Left lung (tissue), 10 donors: ENCODE results near the gene CDC45. TPM values are rescaled to one million over a fixed set of nuclear protein-coding genes. Genes with fewer than 3 reads are reported as not detected.

ENCODE experiments used
- ATAC-seq: fragments of 200-7000 bp; cut with Tn5 transposase; one replicate; pipeline ENCODE4 v1.9.1; 2020; ENCODE audit warnings: moderate library complexity
- DNase-seq, 4 donors: peaks; one replicate each; pipeline ENCODE4 v3.0.0-alpha.2; 2013 to 2020
- H3K27ac ChIP-seq, 2 donors: fragments of 200-600 bp; sonication (generic) in 1 of 2; one replicate each; pipeline versions ENCODE4 v1.5.0 to v1.8.0; 2020 to 2021
- H3K27me3 ChIP-seq, 2 donors: fragments of 200-600 bp; sonication (generic) in 1 of 2; one replicate each; pipeline versions ENCODE4 v1.5.0 to v1.8.0; 2020 to 2021
- H3K36me3 ChIP-seq, 2 donors: fragments of 200-600 bp; sonication (generic) in 1 of 2; one replicate each; pipeline versions ENCODE4 v1.5.0 to v1.8.0; 2020 to 2021
- H3K4me1 ChIP-seq, 2 donors: fragments of 200-600 bp; one replicate each; pipeline ENCODE4 v1.8.0; 2021
- H3K4me3 ChIP-seq, 2 donors: fragments of 200-600 bp; sonication (generic) in 1 of 2; one replicate each; pipeline versions ENCODE4 v1.5.0 to v1.8.0; 2020 to 2021; ENCODE audit warnings: mild to moderate bottlenecking in 1 of 2
- H3K9me3 ChIP-seq, 2 donors: fragments of 200-600 bp; sonication (generic) in 1 of 2; one replicate each; pipeline versions ENCODE4 v1.5.0 to v1.8.0; 2020 to 2021
- CTCF ChIP-seq, 2 donors: fragments of 200-600 bp; sonication (generic) in 1 of 2; IDR thresholded peaks; one replicate each; pipeline versions ENCODE4 v1.5.0 to v1.8.0; 2021; ENCODE audit warnings: antibody characterized with exemption in 2 of 2
- intact Hi-C, 2 donors: fragments of 100-400 bp; cut with DNase I; formaldehyde crosslinking; loops; one replicate each; pipeline versions ENCODE4 v1.11.2 to v1.14.2; 2022
- polyA plus RNA-seq, 6 donors: library from polyadenylated mRNA; unstranded; fragments of 120-200 nt; gene quantifications; one replicate each; pipeline ENCODE4 v1.2.1, GENCODE V29; 2013; ENCODE audit not compliant: insufficient read length in 6 of 6
- total RNA-seq, 2 donors: library from RNA; stranded (reverse); fragmentation: NEBNext Ultra II Directional; extraction: Animal tissue kit (Norgen Biotek cat#: 25700); gene quantifications; one replicate each; pipeline ENCODE4 v1.2.1, GENCODE V29; 2021
- donor health status: DM: no; HTN: yes; CAD: no.
- donor health status: DM: no; HTN: no; CAD: no.

CDC45 gene
- total and polyA plus RNA-seq, 8 donors: 6.5 to 23.2 (median 16.2) TPM

GRCh38 chr22:19516378-19517170, 36.9 kb downstream of the CDC45 start:
- no peak for ATAC-seq
- Histone ChIP-seq H3K27ac (no peak overlapping the region), H3K4me1 (no peaks in the 10 kb centered on the region), H3K4me3 (no peak overlapping the region), H3K36me3 (peaks cover 0 to 23% of the 10 kb centered on the region in 2 donors), H3K27me3 (no peaks in the 10 kb centered on the region), H3K9me3 (peaks cover 0 to 11% of the 10 kb centered on the region in 2 donors)
- intact Hi-C loops: no loop called here
- no peak for TF ChIP-seq CTCF (IDR thresholded peaks at IDR 0.05)
- DNase-seq: no peak

GRCh38 chr22:19517171-19517500, 37.4 kb downstream of the CDC45 start:
- H3K4me3 ChIP-seq: no peak overlapping the region
- intact Hi-C loops: no loop called here
- no peak for ATAC-seq

GRCh38 chr22:19517919-19518611, 38.3 kb downstream of the CDC45 start:
- peaks cover 5 to 12% of the 10 kb centered on the region in 2 donors for H3K27me3 ChIP-seq
- no peak overlapping the region for H3K4me3 ChIP-seq
- TF ChIP-seq CTCF (IDR thresholded peaks at IDR 0.05): no peak
- DNase-seq: no peak
- peaks cover 0 to 23% of the 10 kb centered on the region in 2 donors for H3K36me3 ChIP-seq
- H3K27ac ChIP-seq: no peak overlapping the region
- H3K4me1 ChIP-seq: peaks cover 0 to 5% of the 10 kb centered on the region in 2 donors
- peaks cover 0 to 11% of the 10 kb centered on the region in 2 donors for H3K9me3 ChIP-seq
- intact Hi-C loops: no loop called here
- no peak for ATAC-seq

More at GRCh38 chr22:19517171-19517500, 37.4 kb downstream of the CDC45 start:
- no peak for TF ChIP-seq CTCF (IDR thresholded peaks at IDR 0.05)
- H3K4me1 ChIP-seq: no peaks in the 10 kb centered on the region
- H3K36me3 ChIP-seq: peaks cover 0 to 23% of the 10 kb centered on the region in 2 donors
- H3K27me3 ChIP-seq: peaks cover 0 to 2% of the 10 kb centered on the region in 2 donors
- H3K9me3 ChIP-seq: peaks cover 0 to 11% of the 10 kb centered on the region in 2 donors
- DNase-seq: no peak
- no peak overlapping the region for H3K27ac ChIP-seq

- no peak for TF ChIP-seq CTCF (IDR thresholded peaks at IDR 0.05)
- no peak for ATAC-seq
- Histone ChIP-seq H3K4me1 (peaks cover 3 to 11% of the 10 kb centered on the region in 2 donors), H3K9me3 (peaks cover 0 to 7% of the 10 kb centered on the region in 2 donors), H3K27me3 (peaks cover 11 to 17% of the 10 kb centered on the region in 2 donors), H3K4me3 (no peak overlapping the region), H3K27ac (no peak overlapping the region), H3K36me3 (peaks cover 0 to 23% of the 10 kb centered on the region in 2 donors)
- DNase-seq: no peak
- intact Hi-C loops: no loop called here
Observed at GRCh38 chr22:19518635-19519034, 38.9 kb downstream of the CDC45 start.
